Activated naive CD4-positive, alpha-beta T cell treated with anti-CD3 and anti-CD28 coated beads for 36 hours (primary cell): ENCODE measurements around the gene CCDC102B. TPM values are rescaled to one million over a fixed set of nuclear protein-coding genes. Genes with fewer than 3 reads are reported as not detected.
"Not testable (repeated sequence)": the region's sequence is repeated elsewhere in the genome, so short reads cannot be mapped to it uniquely, and the experiment has no call there.

Experiments used
- CTCF ChIA-PET: fragments of 350-600 bp; sonication (Branson Sonifier 250); formaldehyde crosslinking; loops from one replicate; lab custom pipeline; 2021; ENCODE audit warnings: antibody characterized with exemption; lab: Charles Lee
- DNase-seq: peaks from one replicate; pipeline ENCODE4 v3.0.0-alpha.2; 2020
- H3K27ac Mint-ChIP-seq: one replicate; pipeline ENCODE4 v1.8.0; 2021; ENCODE audit warnings: mild to moderate bottlenecking, mixed read lengths
- H3K27me3 Mint-ChIP-seq: one replicate; pipeline ENCODE4 v1.8.0; 2021; ENCODE audit warnings: low read depth, mixed read lengths
- H3K36me3 Mint-ChIP-seq: one replicate; pipeline ENCODE4 v1.8.0; 2021; ENCODE audit warnings: low read depth, mixed read lengths
- H3K4me1 Mint-ChIP-seq: one replicate; pipeline ENCODE4 v1.8.0; 2021; ENCODE audit warnings: low read depth, mixed read lengths
- H3K4me3 Mint-ChIP-seq: one replicate; pipeline ENCODE4 v1.8.0; 2021; ENCODE audit warnings: mild to moderate bottlenecking, moderate library complexity, mixed read lengths
- H3K9me3 Mint-ChIP-seq: one replicate; pipeline ENCODE4 v1.8.0; 2021; ENCODE audit warnings: mixed read lengths
- intact Hi-C: fragments of 100-400 bp; cut with micrococcal nuclease; formaldehyde crosslinking; loops from one replicate; pipeline ENCODE4 v1.15.1; 2023
- total RNA-seq, 2 experiments: library from RNA; stranded (reverse); gene quantifications; one replicate each; pipeline ENCODE4 v1.2.3, GENCODE V29; 2021

Gene CCDC102B
- total RNA-seq, 2 experiments from 2014 or later, result 1.3 to 1.7 TPM

- Mint-ChIP-seq H3K9me3 (no peaks in the 10 kb centered on the region), H3K27me3 (no peaks in the 10 kb centered on the region), H3K36me3 (no peaks in the 10 kb centered on the region), H3K4me3 (no peak overlapping the region), H3K27ac (no peak overlapping the region), H3K4me1 (no peaks in the 10 kb centered on the region)
- CTCF ChIA-PET, result no interaction called here
- DNase-seq, result no peak
- intact Hi-C loops, result no loop called here
Observed at GRCh38 chr18:69000366-69000765, 202.5 kb downstream of the CCDC102B start.

- no peak for DNase-seq
- Mint-ChIP-seq H3K27me3 (no peaks in the 10 kb centered on the region), H3K4me1 (no peaks in the 10 kb centered on the region), H3K9me3 (no peaks in the 10 kb centered on the region), H3K27ac (no peak overlapping the region), H3K36me3 (no peaks in the 10 kb centered on the region), H3K4me3 (no peak overlapping the region)
- CTCF ChIA-PET, result no interaction called here
- intact Hi-C loops, result no loop called here
Observed at GRCh38 chr18:69002233-69002632, 204.4 kb downstream of the CCDC102B start.

GRCh38 chr18:69006212-69006611, 208.3 kb downstream of the CCDC102B start:
- not testable (repeated sequence) for H3K9me3 Mint-ChIP-seq, H3K27ac Mint-ChIP-seq

GRCh38 chr18:69008538-69008937, 210.7 kb downstream of the CCDC102B start:
- no peaks in the 10 kb centered on the region for H3K36me3 Mint-ChIP-seq
- no peaks in the 10 kb centered on the region for H3K9me3 Mint-ChIP-seq
- no peak for DNase-seq
- CTCF ChIA-PET, result no interaction called here
- no peaks in the 10 kb centered on the region for H3K27me3 Mint-ChIP-seq
- no peak overlapping the region for H3K4me3 Mint-ChIP-seq
- intact Hi-C loops, result no loop called here
- H3K27ac Mint-ChIP-seq, result no peak overlapping the region
- no peaks in the 10 kb centered on the region for H3K4me1 Mint-ChIP-seq

More at GRCh38 chr18:69006212-69006611, 208.3 kb downstream of the CCDC102B start:
- H3K36me3 Mint-ChIP-seq, CTCF ChIA-PET, intact Hi-C loops, H3K27me3 Mint-ChIP-seq, DNase-seq, H3K4me3 Mint-ChIP-seq, H3K4me1 Mint-ChIP-seq: not testable (repeated sequence)

- Mint-ChIP-seq H3K27me3 (no peaks in the 10 kb centered on the region), H3K27ac (no peak overlapping the region), H3K4me3 (no peak overlapping the region), H3K36me3 (no peaks in the 10 kb centered on the region), H3K9me3 (no peaks in the 10 kb centered on the region), H3K4me1 (no peaks in the 10 kb centered on the region)
- intact Hi-C loops, result no loop called here
- CTCF ChIA-PET, result no interaction called here
- no peak for DNase-seq
Observed at GRCh38 chr18:69021211-69021805, 223.4 kb downstream of the CCDC102B start.

GRCh38 chr18:69022426-69022825, 224.5 kb downstream of the CCDC102B start:
- no peak for DNase-seq
- H3K4me3 Mint-ChIP-seq, result no peak overlapping the region
- H3K4me1 Mint-ChIP-seq, result no peaks in the 10 kb centered on the region
- no peak overlapping the region for H3K27ac Mint-ChIP-seq
- no peaks in the 10 kb centered on the region for H3K9me3 Mint-ChIP-seq
- intact Hi-C loops, result no loop called here
- no peaks in the 10 kb centered on the region for H3K36me3 Mint-ChIP-seq
- CTCF ChIA-PET, result interaction anchor here (0.6 kb wide), 1 partner anchor 740 kb away, joined by 3 read pairs; no protein-coding TSS in a partner anchor
- no peaks in the 10 kb centered on the region for H3K27me3 Mint-ChIP-seq

- H3K4me3 Mint-ChIP-seq, result no peak overlapping the region
- intact Hi-C loops, result no loop called here
- H3K36me3 Mint-ChIP-seq, result no peaks in the 10 kb centered on the region
- no peak overlapping the region for H3K27ac Mint-ChIP-seq
- DNase-seq, result no peak
- no peaks in the 10 kb centered on the region for H3K9me3 Mint-ChIP-seq
- CTCF ChIA-PET, result interaction anchor here (0.7 kb wide), 2 partner anchors 132 to 804 kb away, joined by 3 read pairs; no protein-coding TSS in a partner anchor
- H3K4me1 Mint-ChIP-seq, result no peaks in the 10 kb centered on the region
- no peaks in the 10 kb centered on the region for H3K27me3 Mint-ChIP-seq
Observed at GRCh38 chr18:69031571-69031970, 233.7 kb downstream of the CCDC102B start.

GRCh38 chr18:69032009-69032408, 234.1 kb downstream of the CCDC102B start:
- Mint-ChIP-seq H3K4me3 (no peak overlapping the region), H3K4me1 (no peaks in the 10 kb centered on the region), H3K27me3 (no peaks in the 10 kb centered on the region), H3K9me3 (no peaks in the 10 kb centered on the region), H3K36me3 (no peaks in the 10 kb centered on the region), H3K27ac (no peak overlapping the region)
- CTCF ChIA-PET, result interaction anchor here (0.7 kb wide), 1 partner anchor 132 kb away, joined by 3 read pairs; no protein-coding TSS in a partner anchor
- DNase-seq, result no peak
- intact Hi-C loops, result no loop called here

GRCh38 chr18:69035756-69036155, 237.9 kb downstream of the CCDC102B start:
- Mint-ChIP-seq H3K27me3 (no peaks in the 10 kb centered on the region), H3K27ac (no peak overlapping the region), H3K9me3 (no peaks in the 10 kb centered on the region), H3K36me3 (no peaks in the 10 kb centered on the region), H3K4me1 (no peaks in the 10 kb centered on the region), H3K4me3 (no peak overlapping the region)
- no peak for DNase-seq
- intact Hi-C loops, result no loop called here
- CTCF ChIA-PET, result no interaction called here

GRCh38 chr18:69044215-69044614, 246.3 kb downstream of the CCDC102B start:
- H3K4me3 Mint-ChIP-seq, result no peak overlapping the region
- H3K4me1 Mint-ChIP-seq, result no peaks in the 10 kb centered on the region
- intact Hi-C loops, result no loop called here
- no peaks in the 10 kb centered on the region for H3K36me3 Mint-ChIP-seq
- CTCF ChIA-PET, result interaction anchor here (0.9 kb wide), 1 partner anchor 144 kb away, joined by 3 read pairs; no protein-coding TSS in a partner anchor
- H3K27ac Mint-ChIP-seq, result no peak overlapping the region
- H3K9me3 Mint-ChIP-seq, result no peaks in the 10 kb centered on the region
- no peaks in the 10 kb centered on the region for H3K27me3 Mint-ChIP-seq
- no peak for DNase-seq

- no peak for DNase-seq
Observed at GRCh38 chr18:69064063-69064462, 266.2 kb downstream of the CCDC102B start.

GRCh38 chr18:69067048-69067447, 269.2 kb downstream of the CCDC102B start:
- CTCF ChIA-PET, result no interaction called here
- no peaks in the 10 kb centered on the region for H3K36me3 Mint-ChIP-seq
- no peaks in the 10 kb centered on the region for H3K9me3 Mint-ChIP-seq
- no peak overlapping the region for H3K27ac Mint-ChIP-seq
- DNase-seq, result no peak
- intact Hi-C loops, result no loop called here
- no peak overlapping the region for H3K4me3 Mint-ChIP-seq
- no peaks in the 10 kb centered on the region for H3K27me3 Mint-ChIP-seq
- no peaks in the 10 kb centered on the region for H3K4me1 Mint-ChIP-seq

More at GRCh38 chr18:69064063-69064462, 266.2 kb downstream of the CCDC102B start:
- Mint-ChIP-seq H3K4me3 (no peak overlapping the region), H3K36me3 (no peaks in the 10 kb centered on the region), H3K27ac (no peak overlapping the region), H3K4me1 (no peaks in the 10 kb centered on the region), H3K27me3 (no peaks in the 10 kb centered on the region), H3K9me3 (no peaks in the 10 kb centered on the region)
- intact Hi-C loops, result no loop called here
- CTCF ChIA-PET, result no interaction called here

- H3K36me3 Mint-ChIP-seq, result no peaks in the 10 kb centered on the region
- H3K9me3 Mint-ChIP-seq, result no peaks in the 10 kb centered on the region
- H3K4me1 Mint-ChIP-seq, result no peaks in the 10 kb centered on the region
- intact Hi-C loops, result no loop called here
- H3K27ac Mint-ChIP-seq, result no peak overlapping the region
- no peak overlapping the region for H3K4me3 Mint-ChIP-seq
- no peaks in the 10 kb centered on the region for H3K27me3 Mint-ChIP-seq
- CTCF ChIA-PET, result no interaction called here
- no peak for DNase-seq
Observed at GRCh38 chr18:69071680-69072079, 273.8 kb downstream of the CCDC102B start.
